Ecto neural progenitor cell (in vitro differentiated cells): ENCODE data around the gene TMEM170B.

ENCODE experiments used
- DNase-seq: peaks from one replicate; pipeline ENCODE4 v3.0.0-alpha.2; 2018; ENCODE audit warnings: low spot score

Gene TMEM170B

DNA sequence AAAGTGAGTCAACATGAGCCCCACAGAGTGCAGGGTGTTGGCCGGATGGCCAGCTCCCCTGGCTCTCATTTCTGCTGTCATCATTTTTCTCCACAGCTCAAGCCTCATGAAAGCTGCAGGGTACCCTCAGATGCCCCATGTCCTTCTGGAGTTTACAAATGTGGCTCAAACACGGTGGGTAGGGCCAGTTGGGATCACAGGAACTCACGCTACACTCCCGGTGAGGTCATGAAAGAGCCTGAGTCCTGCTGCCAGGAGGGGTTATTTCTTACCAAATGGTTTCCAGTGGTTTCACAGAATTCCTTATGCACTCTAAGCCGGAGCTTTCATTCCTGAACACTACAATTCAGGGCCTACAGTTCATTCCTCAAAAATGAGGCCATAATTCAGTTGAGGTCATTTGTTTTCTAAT is 78.7 kb downstream of the TMEM170B start:
- no peak for DNase-seq

GRCh38 chr6:11618533-11618932 is 81.0 kb downstream of the TMEM170B start:
- DNase-seq = no peak

DNA sequence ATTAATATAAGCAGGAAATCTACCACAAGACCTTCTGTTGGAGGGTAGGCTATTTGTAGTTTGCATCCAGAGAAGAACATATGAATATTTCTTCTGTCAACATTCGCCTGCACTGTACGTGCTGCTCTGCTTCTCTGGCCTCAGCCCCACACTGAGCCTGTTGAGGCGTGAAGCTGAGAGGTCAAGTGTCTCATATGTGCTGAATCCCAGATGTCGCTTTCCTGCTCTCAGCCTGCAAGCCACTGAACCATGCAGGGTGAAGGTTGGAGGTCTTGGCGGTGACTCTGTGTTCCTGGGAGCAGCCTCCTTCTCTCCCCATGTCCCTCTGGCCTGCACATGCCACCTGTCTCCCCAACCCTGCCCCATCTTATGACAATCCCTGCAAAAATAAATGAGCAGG is 83.6 kb downstream of the TMEM170B start:
- DNase-seq = no peak

DNA sequence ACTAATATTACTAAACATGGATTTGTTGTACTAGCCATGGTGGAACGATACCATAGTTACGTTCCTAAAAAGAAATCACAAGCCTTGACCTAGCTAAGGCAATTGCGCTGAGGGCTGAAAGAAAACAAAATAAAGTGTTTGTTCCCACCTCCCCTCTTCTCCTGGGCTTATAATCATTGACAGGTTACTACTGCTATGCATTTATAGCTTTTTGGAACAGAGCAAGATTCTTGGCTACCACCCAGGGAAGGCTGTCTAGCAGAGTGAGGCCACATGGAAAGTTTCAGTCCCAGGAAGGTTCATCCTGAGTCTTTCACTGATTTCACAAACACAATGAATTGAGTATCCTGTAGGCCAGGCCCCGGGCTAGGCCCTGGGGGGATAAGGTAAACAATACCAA is 84.6 kb downstream of the TMEM170B start:
- DNase-seq = no peak

DNA sequence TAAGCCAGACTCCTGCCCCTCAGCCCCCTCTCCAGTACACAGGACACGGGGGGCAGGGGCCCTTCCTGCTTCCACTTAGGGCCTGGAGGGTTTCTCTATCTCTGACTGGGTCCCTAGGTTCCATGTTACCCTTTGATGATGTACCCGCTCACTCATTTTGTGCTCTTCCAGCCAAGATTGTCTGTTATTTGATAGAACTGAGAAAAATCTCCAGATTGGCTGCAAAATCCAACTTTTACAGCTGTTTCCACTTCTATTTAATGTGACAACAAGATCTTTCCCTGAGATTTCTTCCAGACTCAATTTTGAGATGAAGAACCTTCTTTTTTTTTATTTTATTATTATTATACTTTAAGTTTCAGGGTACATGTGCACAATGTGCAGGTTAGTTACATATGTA is 85.7 kb downstream of the TMEM170B start:
- no peak for DNase-seq

- DNase-seq = no peak
Measured at GRCh38 chr6:11625302-11625701, 87.8 kb downstream of the TMEM170B start.

DNA sequence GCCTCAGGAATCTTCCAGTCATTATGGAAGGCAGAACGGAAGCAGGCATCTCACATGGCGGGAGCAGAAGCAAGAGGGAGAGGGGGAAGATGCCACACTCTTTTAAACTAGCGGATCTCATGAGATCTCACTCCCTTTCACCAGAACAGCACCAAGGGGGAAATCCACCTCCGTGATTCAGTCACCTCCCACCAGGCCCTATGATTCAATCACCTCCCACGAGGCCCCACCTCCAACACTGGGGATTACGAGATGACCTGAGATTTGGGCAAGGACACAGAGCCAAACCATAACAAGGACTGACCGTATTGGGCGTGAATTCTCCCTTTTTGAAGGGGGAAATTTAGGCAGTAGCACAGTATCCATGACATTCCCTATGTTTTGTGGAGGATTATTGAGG is 88.8 kb downstream of the TMEM170B start:
- no peak for DNase-seq

DNA sequence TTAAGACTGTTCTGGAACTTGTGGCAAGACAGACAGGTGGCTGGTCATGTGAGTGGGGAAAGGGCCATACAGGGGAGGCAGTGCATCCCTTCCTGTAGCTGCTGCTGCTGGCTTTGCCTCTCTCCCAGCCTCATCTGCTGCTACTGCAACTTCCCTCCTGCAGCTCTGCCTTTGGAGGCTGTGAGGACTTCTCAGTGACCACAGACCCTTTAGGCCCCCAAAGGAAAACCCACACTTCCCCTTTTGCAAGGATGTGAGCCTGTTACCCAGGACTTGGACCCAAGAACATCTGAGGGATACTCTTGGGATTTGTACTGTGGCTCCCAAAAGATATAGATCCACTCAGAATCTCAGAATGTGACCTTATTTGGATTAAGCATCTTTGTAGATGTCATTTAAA is 91.0 kb downstream of the TMEM170B start:
- DNase-seq = no peak

DNA sequence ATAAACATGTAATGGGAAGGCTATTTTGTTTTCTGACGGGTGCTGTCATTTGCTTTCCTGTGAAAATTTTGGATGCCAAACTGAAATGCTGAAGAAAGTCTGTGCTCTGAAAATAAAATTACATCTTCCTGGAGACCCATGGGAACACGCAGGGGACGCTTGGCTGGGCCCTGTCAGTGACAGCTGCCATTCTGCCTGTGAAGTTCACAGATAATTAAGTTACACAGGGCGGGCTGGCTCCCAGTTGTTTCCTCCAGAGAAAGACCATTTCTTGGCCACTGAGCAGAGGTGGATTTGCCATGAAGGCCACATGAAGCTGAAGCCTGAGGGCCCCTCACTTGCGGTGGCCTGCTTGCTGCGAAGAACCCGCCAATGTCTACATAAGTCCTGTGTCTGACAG is 93.5 kb downstream of the TMEM170B start:
- DNase-seq = no peak

GRCh38 chr6:11631539-11631938 is 94.0 kb downstream of the TMEM170B start:
- DNase-seq = no peak

- DNase-seq = no peak
Measured at GRCh38 chr6:11632231-11632630, 94.7 kb downstream of the TMEM170B start.

GRCh38 chr6:11632795-11633511 is 95.4 kb downstream of the TMEM170B start:
- no peak for DNase-seq
